Glomerular visceral epithelial cell (primary cell): ENCODE results near the gene RPS27A.
"Not testable (repeated sequence)": the region's sequence is repeated elsewhere in the genome, so short reads cannot be mapped to it uniquely, and the experiment has no call there.

Source experiments
- DNase-seq: peaks from one replicate; pipeline ENCODE4 v3.0.0-alpha.2; 2016; ENCODE audit errors: extremely low spot score

RPS27A gene

GRCh38 chr2:55232084-55232862 is at the start of gene RPS27A, which contains the start of gene CLHC1:
Gene RPS27A, plus strand, starts transcription at chr2:55232688. Its CDS starts 137 bp downstream, at chr2:55232825.
Gene CLHC1, minus strand, starts transcription at chr2:55232293. Its CDS starts 9,882 bp downstream, at chr2:55222411.
- DNase-seq = peak; percentile 84

GRCh38 chr2:55186837-55187236 is 45.7 kb upstream of the RPS27A start:
- DNase-seq = not testable (repeated sequence)

GRCh38 chr2:55191888-55192287 is 40.6 kb upstream of the RPS27A start:
- DNase-seq = not testable (repeated sequence)

- no peak for DNase-seq
Observed at GRCh38 chr2:55196526-55196925, 36.0 kb upstream of the RPS27A start.

- no peak for DNase-seq
Observed at GRCh38 chr2:55200416-55200815, 32.1 kb upstream of the RPS27A start.

- no peak for DNase-seq
Observed at GRCh38 chr2:55204536-55204935, 28.0 kb upstream of the RPS27A start.

GRCh38 chr2:55204950-55205349 is 27.5 kb upstream of the RPS27A start:
- DNase-seq = no peak

GRCh38 chr2:55213822-55214221 is 18.7 kb upstream of the RPS27A start:
- no peak for DNase-seq

GRCh38 chr2:55223958-55224760 is 8.3 kb upstream of the RPS27A start:
- DNase-seq = no peak

GRCh38 chr2:55224761-55225261 is 7.7 kb upstream of the RPS27A start:
- DNase-seq = no peak

- no peak for DNase-seq
Observed at GRCh38 chr2:55225481-55226020, 6.9 kb upstream of the RPS27A start.

GRCh38 chr2:55227437-55228225 is 4.9 kb upstream of the RPS27A start:
- not testable (repeated sequence) for DNase-seq

- no peak for DNase-seq
Observed at GRCh38 chr2:55228226-55228563, 4.3 kb upstream of the RPS27A start.

GRCh38 chr2:55229221-55229620 is 3.3 kb upstream of the RPS27A start:
- DNase-seq = no peak

GRCh38 chr2:55230551-55230950 is 1.9 kb upstream of the RPS27A start:
- no peak for DNase-seq

GRCh38 chr2:55231546-55232083 is 873 bp upstream of the RPS27A start:
- DNase-seq = no peak

GRCh38 chr2:55232863-55233657 is 572 bp downstream of the RPS27A start:
- DNase-seq = peak; percentile 38

GRCh38 chr2:55233658-55233940 is 1.1 kb downstream of the RPS27A start:
- no peak for DNase-seq

GRCh38 chr2:55235724-55236538 is 3.4 kb downstream of the RPS27A start:
- DNase-seq = no peak

GRCh38 chr2:55236992-55237543 is 4.6 kb downstream of the RPS27A start:
- no peak for DNase-seq
